GM12801 (cell line): ENCODE results near the gene CRLF2.

Experiments
- TF ChIP-seq, protein P1 (sequence below): IDR thresholded peaks from one replicate; pipeline ENCODE4 v1.5.1; 2011; ENCODE audit warnings: control low read depth; ENCODE audit not compliant: insufficient read length; ENCODE audit errors: extremely low read depth

Gene CRLF2

DNA sequence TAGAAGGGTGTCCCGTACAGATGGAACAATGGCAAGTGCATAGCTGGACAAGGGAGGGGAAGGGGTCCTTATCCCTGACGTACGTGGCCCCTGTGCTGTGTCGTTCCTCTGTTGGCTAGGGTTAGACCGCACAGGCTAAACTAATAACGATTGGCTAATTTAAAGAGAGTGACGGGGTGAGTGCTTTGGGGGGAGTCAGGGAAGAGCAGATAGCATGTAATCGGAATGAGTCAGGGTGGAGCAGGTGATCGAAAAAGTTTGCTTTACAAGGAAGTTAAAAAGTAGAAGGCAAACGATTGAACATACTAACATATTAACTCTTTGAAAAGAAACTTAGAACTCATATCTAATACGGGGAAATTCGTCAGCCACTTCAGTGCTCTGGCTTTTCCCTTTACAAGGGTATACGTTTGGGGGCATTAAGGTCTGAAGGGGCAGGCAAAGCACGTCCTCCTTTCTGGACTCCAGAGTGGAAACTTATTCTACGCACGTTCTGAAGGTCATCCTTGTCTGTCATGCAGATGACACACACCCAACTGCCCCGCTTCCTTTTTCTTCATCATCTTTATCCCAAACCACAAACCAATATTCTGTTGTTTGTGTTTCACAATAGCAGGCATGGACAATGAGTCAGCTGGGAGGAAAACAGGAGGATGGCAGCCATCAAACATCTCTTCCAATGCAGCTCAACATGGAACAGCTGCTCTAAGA is 10.2 kb upstream of the CRLF2 start:
- TF ChIP-seq, protein P1, sequence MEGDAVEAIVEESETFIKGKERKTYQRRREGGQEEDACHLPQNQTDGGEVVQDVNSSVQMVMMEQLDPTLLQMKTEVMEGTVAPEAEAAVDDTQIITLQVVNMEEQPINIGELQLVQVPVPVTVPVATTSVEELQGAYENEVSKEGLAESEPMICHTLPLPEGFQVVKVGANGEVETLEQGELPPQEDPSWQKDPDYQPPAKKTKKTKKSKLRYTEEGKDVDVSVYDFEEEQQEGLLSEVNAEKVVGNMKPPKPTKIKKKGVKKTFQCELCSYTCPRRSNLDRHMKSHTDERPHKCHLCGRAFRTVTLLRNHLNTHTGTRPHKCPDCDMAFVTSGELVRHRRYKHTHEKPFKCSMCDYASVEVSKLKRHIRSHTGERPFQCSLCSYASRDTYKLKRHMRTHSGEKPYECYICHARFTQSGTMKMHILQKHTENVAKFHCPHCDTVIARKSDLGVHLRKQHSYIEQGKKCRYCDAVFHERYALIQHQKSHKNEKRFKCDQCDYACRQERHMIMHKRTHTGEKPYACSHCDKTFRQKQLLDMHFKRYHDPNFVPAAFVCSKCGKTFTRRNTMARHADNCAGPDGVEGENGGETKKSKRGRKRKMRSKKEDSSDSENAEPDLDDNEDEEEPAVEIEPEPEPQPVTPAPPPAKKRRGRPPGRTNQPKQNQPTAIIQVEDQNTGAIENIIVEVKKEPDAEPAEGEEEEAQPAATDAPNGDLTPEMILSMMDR = no peak

DNA sequence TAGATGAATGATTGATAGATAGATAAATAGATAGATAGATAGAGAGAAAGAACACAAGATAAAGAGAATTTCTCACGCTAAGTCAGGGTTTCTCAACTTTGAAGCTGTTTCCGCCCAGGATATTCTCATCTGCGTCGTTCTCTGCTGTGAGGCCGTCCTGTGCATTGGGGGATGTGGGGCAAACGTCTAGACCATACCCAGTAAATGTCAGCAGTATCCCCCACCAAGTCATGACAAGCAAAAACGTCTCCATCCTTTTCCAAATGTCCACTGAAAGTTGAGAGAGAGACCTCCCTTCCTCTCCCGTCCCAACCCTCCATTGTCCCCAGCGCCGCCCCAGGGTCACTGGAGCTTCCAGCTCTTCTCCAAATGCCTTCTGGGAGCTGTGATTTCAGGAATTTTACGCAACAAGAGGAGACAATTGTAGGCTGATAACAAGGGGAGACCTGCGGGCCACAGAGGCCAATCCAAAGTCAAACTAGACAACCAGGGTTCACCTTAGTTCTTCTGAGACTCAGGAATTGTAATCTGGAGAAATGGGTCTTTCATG is 8.9 kb upstream of the CRLF2 start:
- TF ChIP-seq, protein P1 = no peak

DNA sequence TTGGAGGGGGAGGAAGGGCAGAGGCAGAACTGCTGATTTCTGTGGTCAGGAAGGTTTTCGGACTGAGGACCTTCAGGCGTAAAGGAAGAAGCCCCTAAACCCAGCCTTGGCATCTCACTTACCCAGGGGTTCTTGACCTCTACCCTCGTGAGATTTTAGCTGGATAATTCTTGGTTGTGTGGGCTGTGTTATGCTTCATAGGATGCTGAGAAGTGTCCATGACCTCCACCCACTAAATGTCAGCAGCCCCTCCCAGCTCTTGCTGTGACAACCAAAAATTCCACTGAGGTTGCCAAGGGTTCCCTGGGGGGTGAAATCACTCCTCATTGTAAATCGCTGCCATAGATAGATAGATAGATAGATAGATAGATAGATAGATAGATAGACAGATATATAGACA is 5.8 kb upstream of the CRLF2 start:
- TF ChIP-seq, protein P1 = no peak

DNA sequence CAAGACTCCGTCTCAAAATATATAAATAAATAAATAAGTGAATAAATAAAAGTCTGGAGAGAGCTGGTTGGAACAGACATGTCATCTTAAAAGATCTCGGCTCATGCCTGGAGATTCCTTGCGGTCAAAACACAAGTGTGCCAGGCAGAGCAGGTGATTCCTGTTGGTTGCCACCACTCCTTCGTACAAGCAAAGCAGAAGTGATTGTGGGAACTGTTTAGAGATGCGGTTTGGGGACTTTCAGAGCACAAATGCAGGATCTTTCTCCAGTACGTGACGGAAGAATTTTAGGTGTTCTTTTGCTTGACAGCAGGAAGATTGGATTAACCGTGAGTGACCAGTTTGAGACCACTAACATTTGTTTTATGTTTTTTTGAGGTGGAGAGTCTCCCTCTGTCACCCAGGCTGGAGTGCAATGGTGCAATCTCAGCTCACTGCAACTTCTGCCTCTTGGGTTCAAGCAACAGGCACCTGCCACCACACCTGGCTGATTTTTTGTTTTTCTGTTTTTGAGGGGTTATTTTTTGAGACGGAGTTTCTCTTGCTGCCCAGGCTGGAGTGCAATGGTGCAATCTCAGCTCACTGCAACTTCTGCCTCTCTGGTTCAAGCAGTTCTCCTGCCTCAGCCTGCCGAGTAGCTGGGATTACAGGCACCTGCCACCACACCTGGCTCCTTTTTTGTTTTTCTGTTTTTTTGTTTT is 2.8 kb upstream of the CRLF2 start:
- TF ChIP-seq, protein P1 = no peak

DNA sequence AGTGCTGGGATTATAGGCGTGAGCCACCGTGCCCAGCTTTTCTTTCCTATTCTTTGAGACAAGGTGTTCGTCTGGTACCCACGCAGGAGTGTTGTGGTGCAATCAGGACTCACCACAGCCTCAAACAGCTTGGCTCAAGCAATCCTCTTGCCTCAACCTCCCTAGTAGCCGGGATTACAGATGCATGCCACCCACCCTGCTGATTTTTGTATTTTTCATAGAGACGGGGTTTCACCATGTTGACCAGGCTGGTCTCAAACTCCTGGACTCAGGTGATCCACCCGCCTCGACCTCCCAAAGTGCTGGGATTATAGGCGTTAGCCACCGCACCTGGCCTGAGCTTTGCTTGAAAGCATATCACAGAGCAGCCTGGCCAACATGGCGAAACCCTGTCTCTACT is 1.5 kb upstream of the CRLF2 start:
- TF ChIP-seq, protein P1 = no peak

DNA sequence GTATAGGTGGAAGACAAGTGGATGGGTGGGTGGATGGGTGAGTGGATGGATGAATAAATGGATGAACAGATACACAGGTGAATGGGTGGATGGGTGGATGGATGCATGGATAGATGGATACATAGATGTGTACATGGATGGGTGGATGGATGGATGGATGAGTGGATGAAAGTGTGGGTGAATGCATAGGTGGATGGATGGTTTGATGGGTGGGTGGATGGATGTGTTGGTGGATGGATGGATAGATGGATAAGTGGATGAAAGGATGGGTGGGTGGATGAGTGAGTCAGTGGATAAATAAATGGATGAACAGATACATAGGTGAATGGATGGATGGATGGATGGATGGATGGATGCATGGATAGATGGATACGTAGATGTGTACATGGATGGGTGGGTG is 1.6 kb downstream of the CRLF2 start:
- TF ChIP-seq, protein P1 = no peak

DNA sequence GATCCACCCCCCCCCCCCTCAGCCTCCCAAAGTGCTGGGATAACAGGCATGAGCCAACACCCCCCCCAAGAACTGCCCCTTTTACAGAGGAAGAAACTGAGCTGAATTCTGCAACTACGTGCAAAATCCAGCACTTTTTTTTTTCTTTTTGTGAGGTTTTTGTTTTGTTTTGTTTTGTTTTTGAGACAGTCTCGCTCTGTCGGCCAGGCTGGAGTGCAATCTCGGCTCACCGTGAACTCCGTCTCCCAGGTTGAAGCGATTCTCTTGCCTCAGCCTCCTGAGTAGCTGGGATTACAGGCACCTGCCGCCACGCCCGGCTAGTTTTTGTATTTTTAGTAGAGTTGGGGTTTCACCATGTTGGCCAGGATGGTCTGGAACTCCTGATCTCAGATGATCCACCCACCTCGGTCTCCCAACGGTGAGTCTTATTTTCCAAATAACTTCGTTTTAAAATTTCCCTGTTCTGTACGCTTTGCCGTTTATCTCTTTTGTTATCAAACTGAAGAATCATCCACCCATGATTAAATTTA is 4.9 kb downstream of the CRLF2 start:
- TF ChIP-seq, protein P1 = no peak
